Measurements from ENCODE around the gene HDGFL1. TPM values are rescaled to one million over a fixed set of nuclear protein-coding genes. Genes with fewer than 3 reads are reported as not detected.

HDGFL1 gene
- polyA plus RNA-seq, 2 of the 4 experiments (the other 2 are of a cell fraction), result not detected

- no peak for ATAC-seq
- FAIRE-seq, result no peak
- H3K27ac ChIP-seq, result no peak overlapping the region
- CTCF ChIA-PET, result no interaction called here
- H3K4me1 ChIP-seq, result no peaks in the 10 kb centered on the region
- 0 out of 3 replicates have a peak, but pooled peaks cover 3% of the 10 kb centered on the region for H3K9me3 ChIP-seq
- POLR2A ChIA-PET, result no interaction called here
- no peak for DNase-seq (ENCODE audit: low read depth in 1 of 2, low spot score in 1 of 2)
- TF ChIP-seq BHLHE40 (IDR thresholded peaks at IDR 0.05; ENCODE audit: low read depth, low read length) (no peak), ELK1 (IDR thresholded peaks at IDR 0.05; ENCODE audit: low read depth, low read length) (no peak), EP300 (IDR thresholded peaks at IDR 0.05) (no peak), ESRRA (IDR thresholded peaks at IDR 0.05; ENCODE audit: borderline replicate concordance, low read length) (no peak), BCL3 (IDR thresholded peaks at IDR 0.05) (no peak), HOXB5 (CRISPR knock-in tag; IDR thresholded peaks at IDR 0.05) (no peak), CBX2 (IDR thresholded peaks at IDR 0.05; ENCODE audit: borderline replicate concordance, low read depth) (no peak), MAZ (IDR thresholded peaks at IDR 0.05; ENCODE audit: borderline replicate concordance, low read depth, low read length) (no peak), KDM5A (IDR thresholded peaks at IDR 0.05) (no peak), NR3C1 (IDR thresholded peaks at IDR 0.05) (no peak), FOSL2 (IDR thresholded peaks at IDR 0.05) (no peak), FOSL2 (CRISPR knock-in tag; IDR thresholded peaks at IDR 0.05) (no peak), NPAS2 (CRISPR knock-in tag; IDR thresholded peaks at IDR 0.05; ENCODE audit: borderline replicate concordance) (no peak), GATA3 (IDR thresholded peaks at IDR 0.05; ENCODE audit: borderline replicate concordance) (no peak), RNF2 (IDR thresholded peaks at IDR 0.05; ENCODE audit: borderline replicate concordance, low read depth) (no peak), HDAC2 (IDR thresholded peaks at IDR 0.05) (no peak), TP53 (CRISPR knock-in tag; IDR thresholded peaks at IDR 0.05) (no peak), MAX (IDR thresholded peaks at IDR 0.05) (no peak), EHMT2 (IDR thresholded peaks at IDR 0.05; ENCODE audit: low read depth) (no peak)
- H3K4me3 ChIP-seq, result no peak overlapping the region
- WGBS (ENCODE audit: missing lambda C conversion rate), result 90% methylated on average over 3 of the region's 3 CpGs
- H3K4me2 ChIP-seq, result no peak overlapping the region
Observed at GRCh38 chr6:22614547-22614946, 45.2 kb downstream of the HDGFL1 start.

- FAIRE-seq (no peak), ATAC-seq (no peak), DNase-seq (ENCODE audit: low read depth in 1 of 2, low spot score in 1 of 2) (no peak)
- POLR2A ChIA-PET, result no interaction called here
- WGBS (ENCODE audit: missing lambda C conversion rate), result 77% methylated on average over 4 of the region's 4 CpGs
- Histone ChIP-seq H3K4me3 (no peak overlapping the region), H3K4me1 (no peaks in the 10 kb centered on the region), H3K4me2 (no peak overlapping the region), H3K9me3 (0 out of 3 replicates have a peak, but pooled peaks cover 3% of the 10 kb centered on the region), H3K27ac (no peak overlapping the region)
- CTCF ChIA-PET, result no interaction called here
- TF ChIP-seq NPAS2 (CRISPR knock-in tag; IDR thresholded peaks at IDR 0.05; ENCODE audit: borderline replicate concordance) (no peak), ZC3H11A (IDR thresholded peaks at IDR 0.05) (no peak), ZNF302 (CRISPR knock-in tag; IDR thresholded peaks at IDR 0.05) (no peak), CBX8 (IDR thresholded peaks at IDR 0.05) (no peak), HOXA7 (CRISPR knock-in tag; IDR thresholded peaks at IDR 0.05) (no peak), RNF2 (IDR thresholded peaks at IDR 0.05; ENCODE audit: borderline replicate concordance, low read depth) (no peak), PBX3 (IDR thresholded peaks at IDR 0.05) (no peak), RAD21 (conservative IDR thresholded peaks at IDR 0.05 in 1 of 2, IDR thresholded peaks at IDR 0.05 in 1 of 2) (no peak), CBX2 (IDR thresholded peaks at IDR 0.05; ENCODE audit: borderline replicate concordance, low read depth) (no peak), USF2 (IDR thresholded peaks at IDR 0.05) (no peak), EHMT2 (IDR thresholded peaks at IDR 0.05; ENCODE audit: low read depth) (no peak), SMC3 (IDR thresholded peaks at IDR 0.05) (no peak), RFX5 (IDR thresholded peaks at IDR 0.05) (no peak), SREBF2 (IDR thresholded peaks at IDR 0.05) (no peak), PHF8 (IDR thresholded peaks at IDR 0.05; ENCODE audit: borderline replicate concordance, low read depth) (no peak), MAX (IDR thresholded peaks at IDR 0.05) (no peak), MAFK (IDR thresholded peaks at IDR 0.05; ENCODE audit: partially characterized antibody) (no peak)
Observed at GRCh38 chr6:22621028-22621427, 51.7 kb downstream of the HDGFL1 start.
